H9 (cell line): ENCODE measurements around the gene LRRC61. TPM values are rescaled to one million over a fixed set of nuclear protein-coding genes. Genes with fewer than 3 reads are reported as not detected.

Experiments used
- DNase-seq: peaks from one replicate; pipeline ENCODE4 v3.0.0-alpha.2; 2017
- H2AFZ ChIP-seq: one replicate; pipeline ENCODE4 v1.6.1; 2013; ENCODE audit warnings: mild to moderate bottlenecking, low read length, control low read depth, moderate library complexity
- H2AK5ac ChIP-seq: 2 replicates; pipeline ENCODE4 v1.6.1; 2013; ENCODE audit warnings: low read length, control low read depth, mixed read lengths; ENCODE audit not compliant: insufficient read length
- H2BK120ac ChIP-seq: one replicate; pipeline ENCODE4 v1.6.1; 2013; ENCODE audit warnings: low read depth, mild to moderate bottlenecking, low read length, control low read depth, inconsistent platforms; ENCODE audit not compliant: poor library complexity, severe bottlenecking
- H2BK12ac ChIP-seq: 2 replicates; pipeline ENCODE4 v1.6.1; 2013; ENCODE audit warnings: low read length, control low read depth, mixed read lengths, low read depth; ENCODE audit not compliant: insufficient read length
- H2BK15ac ChIP-seq: 2 replicates; pipeline ENCODE4 v1.6.1; 2013; ENCODE audit warnings: low read depth, low read length, control low read depth
- H2BK20ac ChIP-seq: one replicate; pipeline ENCODE4 v1.6.1; 2013; ENCODE audit warnings: low read depth, mild to moderate bottlenecking, low read length, control low read depth, inconsistent platforms; ENCODE audit not compliant: poor library complexity, severe bottlenecking
- H2BK5ac ChIP-seq: 2 replicates; pipeline ENCODE4 v1.6.1; 2013; ENCODE audit warnings: low read length, control low read depth, mixed read lengths; ENCODE audit not compliant: insufficient read length
- H3K14ac ChIP-seq: 2 replicates; pipeline ENCODE4 v1.6.1; 2013; ENCODE audit warnings: low read length, control low read depth; ENCODE audit not compliant: insufficient read depth
- H3K18ac ChIP-seq: 2 replicates; pipeline ENCODE4 v1.6.1; 2013; ENCODE audit warnings: low read depth, mild to moderate bottlenecking, mixed read lengths, low read length, control low read depth; ENCODE audit not compliant: insufficient read length
- H3K23ac ChIP-seq: 2 replicates; pipeline ENCODE4 v1.6.1; 2013; ENCODE audit warnings: low read length, control low read depth, mixed read lengths, low read depth; ENCODE audit not compliant: insufficient read length
- H3K23me2 ChIP-seq: 2 replicates; pipeline ENCODE4 v1.6.1; 2013; ENCODE audit warnings: low read depth, mild to moderate bottlenecking, mixed read lengths, low read length, control low read depth; ENCODE audit not compliant: insufficient read length, poor library complexity, severe bottlenecking
- H3K27ac ChIP-seq: 2 replicates; pipeline ENCODE4 v1.5.1; 2013; ENCODE audit warnings: low read length, control low read depth, mixed read lengths, low read depth; ENCODE audit not compliant: insufficient read length
- H3K27me3 ChIP-seq: 2 replicates; pipeline ENCODE4 v1.6.1; 2013; ENCODE audit warnings: low read length, control low read depth, inconsistent platforms; ENCODE audit not compliant: insufficient read depth
- H3K4ac ChIP-seq: 2 replicates; pipeline ENCODE4 v1.6.1; 2013; ENCODE audit warnings: low read depth, mild to moderate bottlenecking, control low read depth, inconsistent platforms, low read length, moderate library complexity
- H3K4me1 ChIP-seq: 2 replicates; pipeline ENCODE4 v1.6.1; 2013; ENCODE audit warnings: low read length, control low read depth, inconsistent platforms; ENCODE audit not compliant: insufficient read depth
- H3K4me2 ChIP-seq: 2 replicates; pipeline ENCODE4 v1.6.1; 2013; ENCODE audit warnings: low read length, control low read depth, mixed read lengths; ENCODE audit not compliant: insufficient read length, insufficient read depth
- H3K56ac ChIP-seq: 2 replicates; pipeline ENCODE4 v1.6.1; 2013; ENCODE audit warnings: low read depth, mild to moderate bottlenecking, mixed read lengths, low read length, control low read depth; ENCODE audit not compliant: insufficient read length
- H3K79me1 ChIP-seq: 2 replicates; pipeline ENCODE4 v1.6.1; 2013; ENCODE audit warnings: low read depth, mild to moderate bottlenecking, moderate library complexity, low read length, control low read depth, inconsistent platforms; ENCODE audit not compliant: insufficient read depth, poor library complexity, severe bottlenecking
- H3K79me2 ChIP-seq: 2 replicates; pipeline ENCODE4 v1.6.1; 2013; ENCODE audit warnings: low read length, control low read depth, inconsistent platforms; ENCODE audit not compliant: insufficient read depth
- H3K9ac ChIP-seq: 2 replicates; pipeline ENCODE4 v1.6.1; 2013; ENCODE audit warnings: low read length, control low read depth, mixed read lengths; ENCODE audit not compliant: insufficient read length; ENCODE audit errors: extremely low read depth
- H3K9me3 ChIP-seq: one replicate; pipeline ENCODE4 v1.6.1; 2013; ENCODE audit warnings: low read depth, low read length, inconsistent platforms; ENCODE audit not compliant: control insufficient read depth
- H3T11ph ChIP-seq: one replicate; pipeline ENCODE4 v1.6.1; 2013; ENCODE audit warnings: mild to moderate bottlenecking, low read length, control low read depth, inconsistent platforms
- H4K20me1 ChIP-seq: one replicate; pipeline ENCODE4 v1.6.1; 2013; ENCODE audit not compliant: control insufficient read depth, insufficient read length, insufficient read depth
- H4K5ac ChIP-seq: 2 replicates; pipeline ENCODE4 v1.6.1; 2013; ENCODE audit warnings: low read depth, mild to moderate bottlenecking, mixed read lengths, low read length, control low read depth; ENCODE audit not compliant: insufficient read length
- H4K8ac ChIP-seq: replicated peaks from 2 replicates; pipeline ENCODE4 v1.6.1; 2013; ENCODE audit warnings: low read length, control low read depth, mixed read lengths, low read depth; ENCODE audit not compliant: insufficient read length
- H4K91ac ChIP-seq: 2 replicates; pipeline ENCODE4 v1.6.1; 2013; ENCODE audit warnings: low read depth, mild to moderate bottlenecking, moderate library complexity, mixed read lengths, low read length, control low read depth; ENCODE audit not compliant: insufficient read length
- H3K27ac Mint-ChIP-seq, 3 experiments: 2 replicates in 2 of 3; 3 replicates in 1 of 3; pipeline ENCODE4 v1.8.0; 2020 to 2021; ENCODE audit warnings: mixed read lengths in 3 of 3, mild to moderate bottlenecking in 1 of 3, moderate library complexity in 1 of 3
- H3K27me3 Mint-ChIP-seq: 2 replicates; pipeline ENCODE4 v1.8.0; 2021; ENCODE audit warnings: low read depth, mild to moderate bottlenecking, moderate library complexity, mixed read lengths
- H3K36me3 Mint-ChIP-seq, 3 experiments: 2 replicates in 2 of 3; 3 replicates in 1 of 3; pipeline ENCODE4 v1.8.0; 2020 to 2021; ENCODE audit warnings: low read depth in 3 of 3, mixed read lengths in 3 of 3; ENCODE audit not compliant: insufficient read depth in 1 of 3
- H3K4me1 Mint-ChIP-seq, 2 experiments: 2 replicates each; pipeline ENCODE4 v1.8.0; 2020; ENCODE audit warnings: mixed read lengths in 2 of 2
- H3K4me3 Mint-ChIP-seq, 2 experiments: 2 replicates in 1 of 2; 3 replicates in 1 of 2; pipeline ENCODE4 v1.8.0; 2020 to 2021; ENCODE audit warnings: mild to moderate bottlenecking in 2 of 2, mixed read lengths in 2 of 2, moderate library complexity in 1 of 2
- H3K9me3 Mint-ChIP-seq, 2 experiments: 2 replicates in 1 of 2; 3 replicates in 1 of 2; pipeline ENCODE4 v1.8.0; 2020; ENCODE audit warnings: mild to moderate bottlenecking in 2 of 2, mixed read lengths in 2 of 2, moderate library complexity in 1 of 2
- CTCF ChIP-seq: fragments of 200-600 bp; sonication (generic); conservative IDR thresholded peaks from 3 replicates; pipeline ENCODE4 v1.8.0; 2021; ENCODE audit warnings: antibody characterized with exemption, mild to moderate bottlenecking
- WGBS: extraction: QIAGEN DNeasy Blood & Tissue Kit; methylation state at CpG from one replicate; pipeline ENCODE4 v1.1.7; 2013; ENCODE audit warnings: missing lambda C conversion rate, low lambda C conversion rate, mixed read lengths; ENCODE audit not compliant: insufficient read length; ENCODE audit errors: extremely low coverage; 5-methylcytosine and 5-hydroxymethylcytosine counted together
- total RNA-seq: library from RNA; stranded (reverse); gene quantifications from 2 replicates; pipeline ENCODE4 v1.2.1, GENCODE V29; 2021

LRRC61 gene
- total RNA-seq, 1 experiment from 2014 or later = 24.4 TPM

GRCh38 chr7:150346922-150347321, 23.8 kb downstream of the LRRC61 start:
- no peak overlapping the region for H2AK5ac ChIP-seq
- no peak overlapping the region for H3K18ac ChIP-seq
- peaks cover 16% of the 10 kb centered on the region for H3K27me3 ChIP-seq
- no peak overlapping the region for H2AFZ ChIP-seq
- no peak overlapping the region for H3T11ph ChIP-seq
- DNase-seq = no peak
- no peak overlapping the region for H3K27ac ChIP-seq
- peaks cover 14 to 19% of the 10 kb centered on the region in 2 experiments for H3K4me1 Mint-ChIP-seq
- H2BK5ac ChIP-seq = no peak overlapping the region
- H3K23me2 ChIP-seq = no peaks in the 10 kb centered on the region
- peaks cover 42% of the 10 kb centered on the region for H3K27me3 Mint-ChIP-seq
- H3K4ac ChIP-seq = no peak overlapping the region
- no peaks in the 10 kb centered on the region for H3K79me1 ChIP-seq
- no peak overlapping the region for H2BK12ac ChIP-seq
- H4K8ac ChIP-seq = no peak overlapping the region
- peaks cover 3 to 18% (median 12%) of the 10 kb centered on the region in 3 experiments for H3K36me3 Mint-ChIP-seq
- H3K79me2 ChIP-seq = no peaks in the 10 kb centered on the region
- no peak overlapping the region for H4K5ac ChIP-seq
- no peak overlapping the region for H3K27ac Mint-ChIP-seq
- WGBS = no CpG with 5 or more reads among the region's 5 CpGs
- no peaks in the 10 kb centered on the region for H3K4me1 ChIP-seq
- H2BK15ac ChIP-seq = no peak overlapping the region
- H3K4me2 ChIP-seq = no peak overlapping the region
- no peak overlapping the region for H2BK120ac ChIP-seq
- no peak overlapping the region for H4K91ac ChIP-seq
- no peak overlapping the region for H3K56ac ChIP-seq
- H3K9me3 Mint-ChIP-seq = peaks cover 15 to 23% of the 10 kb centered on the region in 2 experiments
- no peak overlapping the region for H2BK20ac ChIP-seq
- H3K9ac ChIP-seq = no peak overlapping the region
- H4K20me1 ChIP-seq = no peaks in the 10 kb centered on the region
- no peak overlapping the region for H3K4me3 Mint-ChIP-seq
- H3K9me3 ChIP-seq = peaks cover 7% of the 10 kb centered on the region
- no peak overlapping the region for H3K23ac ChIP-seq
- TF ChIP-seq CTCF = no peak
- H3K14ac ChIP-seq = no peak overlapping the region
